Activated naive CD8-positive, alpha-beta T cell (primary cell): ENCODE data around the gene TGFA.

ENCODE experiments used
- H3K27ac Mint-ChIP-seq: one replicate; pipeline ENCODE4 v1.8.0; 2021; ENCODE audit warnings: mixed read lengths
- H3K27me3 Mint-ChIP-seq: one replicate; pipeline ENCODE4 v1.8.0; 2021; ENCODE audit warnings: mixed read lengths
- H3K36me3 Mint-ChIP-seq: one replicate; pipeline ENCODE4 v1.8.0; 2021; ENCODE audit warnings: mixed read lengths
- H3K4me1 Mint-ChIP-seq: one replicate; pipeline ENCODE4 v1.8.0; 2021; ENCODE audit warnings: low read depth, mixed read lengths
- H3K4me3 Mint-ChIP-seq: one replicate; pipeline ENCODE4 v1.8.0; 2021; ENCODE audit warnings: mild to moderate bottlenecking, mixed read lengths
- H3K9me3 Mint-ChIP-seq: one replicate; pipeline ENCODE4 v1.8.0; 2021; ENCODE audit warnings: low read depth, mixed read lengths

Gene TGFA

GRCh38 chr2:70560442-70560841 lies 6.8 kb upstream of the TGFA start:
- Mint-ChIP-seq H3K27ac (no peak overlapping the region), H3K4me3 (no peak overlapping the region), H3K9me3 (no peaks in the 10 kb centered on the region), H3K27me3 (peaks cover 7% of the 10 kb centered on the region), H3K36me3 (peaks cover 2% of the 10 kb centered on the region), H3K4me1 (no peaks in the 10 kb centered on the region)

- no peak overlapping the region for H3K4me3 Mint-ChIP-seq
- no peaks in the 10 kb centered on the region for H3K9me3 Mint-ChIP-seq
- H3K36me3 Mint-ChIP-seq = peaks cover 2% of the 10 kb centered on the region
- H3K27ac Mint-ChIP-seq = no peak overlapping the region
- H3K27me3 Mint-ChIP-seq = peaks cover 7% of the 10 kb centered on the region
- peaks cover 2% of the 10 kb centered on the region for H3K4me1 Mint-ChIP-seq
Observed at GRCh38 chr2:70560040-70560439, 6.4 kb upstream of the TGFA start.

- no peak overlapping the region for H3K27ac Mint-ChIP-seq
- peaks cover 2% of the 10 kb centered on the region for H3K36me3 Mint-ChIP-seq
- H3K9me3 Mint-ChIP-seq = no peaks in the 10 kb centered on the region
- H3K27me3 Mint-ChIP-seq = peaks cover 7% of the 10 kb centered on the region
- H3K4me3 Mint-ChIP-seq = no peak overlapping the region
- H3K4me1 Mint-ChIP-seq = peaks cover 10% of the 10 kb centered on the region
Observed at GRCh38 chr2:70558195-70558808, 4.7 kb upstream of the TGFA start.

DNA sequence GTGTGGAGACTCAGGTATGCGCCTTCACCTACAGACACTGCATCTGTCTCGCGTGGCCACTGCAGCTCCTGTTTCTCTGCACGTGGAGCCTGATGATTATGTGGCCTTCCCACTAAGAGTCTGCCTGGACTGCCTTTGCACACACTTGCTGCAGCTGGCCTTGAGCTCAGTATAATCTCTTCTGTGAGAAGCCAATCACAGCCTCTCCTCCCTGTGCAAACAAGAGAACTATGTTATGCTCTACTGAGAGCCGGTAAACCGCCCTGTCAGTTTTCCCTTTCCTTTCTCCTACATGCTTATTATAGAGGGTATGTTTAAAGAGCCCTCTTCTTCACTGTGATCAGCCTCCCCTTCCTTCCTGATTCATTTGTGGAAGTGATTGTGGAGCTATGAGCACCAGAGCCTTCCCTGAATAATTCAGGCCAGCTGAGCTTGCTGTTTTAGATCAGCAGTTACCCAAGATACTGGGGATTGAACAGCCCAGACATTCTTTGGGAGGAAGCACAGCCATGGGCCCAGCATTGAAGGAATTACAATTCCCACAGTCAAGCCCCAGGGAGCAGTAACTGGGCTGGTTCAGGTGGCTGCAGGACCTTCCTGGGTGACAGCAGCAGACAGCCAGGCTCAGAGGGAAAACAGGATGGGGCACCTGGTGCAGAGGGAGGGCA lies 3.7 kb upstream of the TGFA start:
- no peak overlapping the region for H3K4me3 Mint-ChIP-seq
- peaks cover 2% of the 10 kb centered on the region for H3K36me3 Mint-ChIP-seq
- no peaks in the 10 kb centered on the region for H3K9me3 Mint-ChIP-seq
- peaks cover 7% of the 10 kb centered on the region for H3K27me3 Mint-ChIP-seq
- no peak overlapping the region for H3K27ac Mint-ChIP-seq
- peaks cover 20% of the 10 kb centered on the region for H3K4me1 Mint-ChIP-seq

DNA sequence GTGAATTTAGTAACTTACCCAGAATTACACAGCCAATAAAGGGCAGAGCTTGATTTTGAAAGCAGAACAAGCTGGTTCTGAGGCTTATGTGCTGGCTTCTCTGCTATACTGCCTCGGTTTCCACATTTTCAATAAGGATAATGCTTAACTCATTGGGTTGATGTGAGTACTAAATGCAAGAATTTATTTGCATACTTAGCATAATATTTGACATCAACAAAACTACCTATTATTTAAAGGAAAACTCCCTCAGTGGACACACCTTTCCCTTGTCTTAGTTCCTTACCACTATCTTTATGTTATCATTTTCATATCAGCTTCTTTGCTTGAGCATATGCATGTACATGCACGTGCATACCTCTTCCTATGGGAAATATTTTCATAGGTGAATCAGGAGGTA lies 3.0 kb upstream of the TGFA start:
- Mint-ChIP-seq H3K36me3 (peaks cover 2% of the 10 kb centered on the region), H3K27ac (no peak overlapping the region), H3K9me3 (no peaks in the 10 kb centered on the region), H3K27me3 (peaks cover 7% of the 10 kb centered on the region), H3K4me3 (no peak overlapping the region), H3K4me1 (peaks cover 23% of the 10 kb centered on the region)

- H3K27ac Mint-ChIP-seq = no peak overlapping the region
- peaks cover 23% of the 10 kb centered on the region for H3K4me1 Mint-ChIP-seq
- H3K4me3 Mint-ChIP-seq = peak overlapping the region; percentile 71
- H3K27me3 Mint-ChIP-seq = peaks cover 5% of the 10 kb centered on the region
- no peaks in the 10 kb centered on the region for H3K9me3 Mint-ChIP-seq
- H3K36me3 Mint-ChIP-seq = peaks cover 2% of the 10 kb centered on the region
Observed at GRCh38 chr2:70554338-70554892, 789 bp upstream of the TGFA start.

DNA sequence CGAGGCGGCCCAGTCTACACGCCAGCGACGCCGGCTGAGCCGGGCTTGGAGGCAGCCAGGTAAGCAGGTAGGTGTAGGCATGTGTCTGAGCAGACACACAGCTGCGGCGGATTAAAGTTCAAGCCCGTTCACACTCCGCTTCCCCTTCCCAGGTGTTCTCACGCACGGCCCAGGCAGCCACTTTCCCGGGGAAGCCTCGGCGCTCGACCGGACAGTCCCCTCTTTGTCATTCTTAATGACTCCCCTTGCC lies 367 bp downstream of the TGFA start:
- peak overlapping the region; percentile 88 for H3K4me3 Mint-ChIP-seq
- H3K27me3 Mint-ChIP-seq = peaks cover 1% of the 10 kb centered on the region
- H3K27ac Mint-ChIP-seq = no peak overlapping the region
- H3K4me1 Mint-ChIP-seq = peaks cover 23% of the 10 kb centered on the region
- no peaks in the 10 kb centered on the region for H3K36me3 Mint-ChIP-seq
- no peaks in the 10 kb centered on the region for H3K9me3 Mint-ChIP-seq

DNA sequence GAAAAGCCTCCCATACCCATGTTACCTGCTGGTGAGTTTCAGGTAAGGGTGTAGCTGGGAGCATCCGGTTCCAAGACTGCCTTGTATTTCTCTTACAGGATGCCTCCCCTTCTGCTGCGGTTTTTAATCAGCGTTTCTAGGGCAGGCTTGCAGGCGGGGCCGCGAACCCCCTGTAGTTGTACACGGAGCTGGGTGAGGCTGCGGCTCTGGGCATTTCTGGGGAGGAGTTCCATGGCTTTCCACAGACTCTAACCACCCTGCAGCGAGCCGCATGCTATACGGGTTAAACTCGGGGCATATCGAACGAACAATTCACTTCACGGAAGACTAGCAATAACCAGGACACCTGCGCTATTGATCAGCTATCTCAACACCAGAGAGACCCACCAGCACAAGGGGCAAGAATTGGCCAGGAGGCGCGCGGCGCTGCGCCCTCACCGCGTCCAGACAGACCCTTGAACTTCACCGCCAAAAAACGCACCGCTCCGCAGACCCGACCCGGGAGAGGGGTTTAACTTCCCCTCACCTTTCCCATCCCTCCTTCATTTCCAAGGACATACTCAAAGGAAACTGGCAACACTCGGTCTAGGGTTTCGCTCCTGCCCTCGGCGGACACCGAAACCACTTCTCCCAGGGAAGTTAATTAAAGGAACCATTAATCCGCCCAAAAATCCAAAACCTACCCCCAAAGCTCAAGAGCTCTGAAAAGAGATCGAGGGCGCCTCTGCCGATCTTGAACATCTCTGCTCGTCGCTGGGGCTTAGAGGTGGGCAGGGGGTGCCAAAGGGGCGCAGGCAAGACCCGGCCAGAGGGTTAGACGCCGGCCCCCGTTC lies 909 bp downstream of the TGFA start:
- Mint-ChIP-seq H3K36me3 (no peaks in the 10 kb centered on the region), H3K9me3 (no peaks in the 10 kb centered on the region), H3K4me1 (peaks cover 23% of the 10 kb centered on the region), H3K27me3 (peaks cover 1% of the 10 kb centered on the region), H3K4me3 (peak overlapping the region; percentile 88), H3K27ac (peak overlapping the region; percentile 51)

GRCh38 chr2:70551167-70551566 lies 2.5 kb downstream of the TGFA start:
- H3K36me3 Mint-ChIP-seq = no peaks in the 10 kb centered on the region
- H3K27ac Mint-ChIP-seq = no peak overlapping the region
- H3K27me3 Mint-ChIP-seq = no peaks in the 10 kb centered on the region
- no peak overlapping the region for H3K4me3 Mint-ChIP-seq
- no peaks in the 10 kb centered on the region for H3K9me3 Mint-ChIP-seq
- peaks cover 23% of the 10 kb centered on the region for H3K4me1 Mint-ChIP-seq

- Mint-ChIP-seq H3K9me3 (no peaks in the 10 kb centered on the region), H3K27ac (no peak overlapping the region), H3K27me3 (no peaks in the 10 kb centered on the region), H3K36me3 (no peaks in the 10 kb centered on the region), H3K4me3 (no peak overlapping the region), H3K4me1 (peaks cover 21% of the 10 kb centered on the region)
Observed at GRCh38 chr2:70549962-70550361, 3.7 kb downstream of the TGFA start.

DNA sequence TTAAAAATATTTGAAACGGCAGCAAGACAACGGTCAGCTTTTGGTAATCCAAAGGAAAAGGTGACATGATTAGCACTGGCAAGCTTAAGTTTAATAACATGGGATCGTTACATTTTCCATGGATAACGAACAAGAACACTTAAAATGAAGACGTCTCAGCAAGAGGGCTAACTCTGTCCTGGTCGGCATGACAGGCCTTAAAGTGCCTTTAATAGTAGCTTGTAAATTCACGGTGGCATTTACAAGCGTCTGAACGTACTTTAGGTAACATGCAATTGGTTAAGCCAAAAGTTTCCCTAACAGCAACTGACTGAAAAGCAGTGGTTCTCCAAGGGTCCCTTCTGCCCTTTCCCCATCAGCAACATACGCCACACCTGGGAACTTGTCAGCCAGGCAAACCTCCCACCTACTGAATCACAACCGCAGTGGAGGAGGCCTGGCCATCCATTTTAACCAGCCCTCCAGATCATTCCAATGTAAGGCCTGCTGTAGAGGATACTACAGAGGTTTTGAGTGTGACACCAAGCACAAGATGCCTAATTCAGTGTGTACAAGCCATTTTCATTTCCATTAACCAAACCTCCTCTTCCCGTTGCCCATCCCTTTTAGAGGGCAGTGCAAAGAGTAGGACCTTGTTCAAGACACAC lies 4.4 kb downstream of the TGFA start:
- H3K4me3 Mint-ChIP-seq = no peak overlapping the region

GRCh38 chr2:70548233-70548632 lies 5.4 kb downstream of the TGFA start:
- Mint-ChIP-seq H3K27ac (no peak overlapping the region), H3K27me3 (no peaks in the 10 kb centered on the region), H3K36me3 (no peaks in the 10 kb centered on the region), H3K4me3 (no peak overlapping the region), H3K9me3 (no peaks in the 10 kb centered on the region), H3K4me1 (peaks cover 12% of the 10 kb centered on the region)

More for the DNA sequence above, 4.4 kb downstream of the TGFA start:
- Mint-ChIP-seq H3K4me1 (peaks cover 15% of the 10 kb centered on the region), H3K27me3 (no peaks in the 10 kb centered on the region), H3K27ac (no peak overlapping the region), H3K9me3 (no peaks in the 10 kb centered on the region), H3K36me3 (no peaks in the 10 kb centered on the region)

DNA sequence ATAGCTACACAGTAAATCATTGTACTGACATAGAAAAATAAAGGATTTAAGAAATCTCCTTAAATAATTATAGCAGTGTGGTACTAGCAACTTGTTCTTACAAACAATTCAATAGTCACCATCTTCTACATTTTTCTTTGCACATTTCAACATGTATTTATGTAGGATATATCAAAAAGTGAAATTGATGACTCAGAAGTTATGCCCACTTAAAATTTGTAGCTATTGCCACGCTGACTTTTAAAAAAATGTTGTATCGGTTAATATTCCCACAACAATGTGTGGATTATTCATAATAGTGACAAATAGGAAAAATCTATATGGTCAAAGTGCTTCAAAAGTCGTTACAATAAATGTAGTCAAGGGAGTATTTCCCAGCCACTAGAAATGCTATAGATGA lies 6.7 kb downstream of the TGFA start:
- Mint-ChIP-seq H3K27me3 (no peaks in the 10 kb centered on the region), H3K9me3 (no peaks in the 10 kb centered on the region), H3K4me1 (no peaks in the 10 kb centered on the region), H3K27ac (no peak overlapping the region), H3K36me3 (no peaks in the 10 kb centered on the region), H3K4me3 (no peak overlapping the region)

- Mint-ChIP-seq H3K36me3 (no peaks in the 10 kb centered on the region), H3K27me3 (no peaks in the 10 kb centered on the region)
Observed at GRCh38 chr2:70546376-70546775, 7.2 kb downstream of the TGFA start.

GRCh38 chr2:70541481-70542020 lies 12.1 kb downstream of the TGFA start:
- peaks cover 7% of the 10 kb centered on the region for H3K36me3 Mint-ChIP-seq
- no peak overlapping the region for H3K27ac Mint-ChIP-seq
- H3K4me1 Mint-ChIP-seq = no peaks in the 10 kb centered on the region
- peaks cover 2% of the 10 kb centered on the region for H3K27me3 Mint-ChIP-seq
- H3K9me3 Mint-ChIP-seq = no peaks in the 10 kb centered on the region
- H3K4me3 Mint-ChIP-seq = no peak overlapping the region

More at GRCh38 chr2:70546376-70546775, 7.2 kb downstream of the TGFA start:
- Mint-ChIP-seq H3K4me1 (no peaks in the 10 kb centered on the region), H3K27ac (no peak overlapping the region), H3K9me3 (no peaks in the 10 kb centered on the region), H3K4me3 (no peak overlapping the region)
